Neural cell (in vitro differentiated cells): ENCODE data around the gene KLK7. TPM values are rescaled to one million over a fixed set of nuclear protein-coding genes. Genes with fewer than 3 reads are reported as not detected.

Experiments
- H2AFZ ChIP-seq: fragments of 200-600, 300-800 bp; sonication (generic), shearing (Covaris generic); 2 replicates; pipeline ENCODE4 v1.6.0; 2014; ENCODE audit warnings: low read depth, mild to moderate bottlenecking, antibody characterized with exemption, low read length, moderate library complexity
- H3F3A ChIP-seq: fragments of 200-600 bp; shearing (Covaris generic); 2 replicates; pipeline ENCODE4 v1.6.1; 2016; ENCODE audit warnings: mild to moderate bottlenecking, moderate library complexity, mixed read lengths, antibody characterized with exemption, low read length; ENCODE audit not compliant: insufficient read depth, poor library complexity, severe bottlenecking
- H3K27ac ChIP-seq: fragments of 200-600, 300-800 bp; sonication (generic), shearing (Covaris generic); 2 replicates; pipeline ENCODE4 v1.5.1; 2014; ENCODE audit warnings: mild to moderate bottlenecking, low read length, moderate library complexity
- H3K27me3 ChIP-seq: fragments of 300-800, 200-600 bp; sonication (generic), shearing (Covaris generic); 2 replicates; pipeline ENCODE4 v1.6.0; 2014; ENCODE audit warnings: mild to moderate bottlenecking, low read depth, low read length, moderate library complexity; ENCODE audit not compliant: insufficient read depth
- H3K36me3 ChIP-seq: fragments of 300-800, 200-600 bp; sonication (generic), shearing (Covaris generic); 2 replicates; pipeline ENCODE4 v1.5.1; 2014; ENCODE audit warnings: mild to moderate bottlenecking, antibody characterized with exemption, low read length, moderate library complexity; ENCODE audit not compliant: insufficient read depth
- H3K4me2 ChIP-seq: fragments of 300-800, 200-600 bp; sonication (generic), shearing (Covaris generic); 2 replicates; pipeline ENCODE4 v1.6.0; 2014; ENCODE audit warnings: mild to moderate bottlenecking, low read length
- H3K4me3 ChIP-seq: fragments of 300-800, 200-600 bp; sonication (generic), shearing (Covaris generic); 2 replicates; pipeline ENCODE4 v1.5.1; 2014; ENCODE audit warnings: mild to moderate bottlenecking, low read length, moderate library complexity
- H3K79me2 ChIP-seq: fragments of 200-600 bp; shearing (Covaris generic); replicated peaks from 2 replicates; pipeline ENCODE4 v1.6.0; 2014; ENCODE audit warnings: mild to moderate bottlenecking, low read length, moderate library complexity; ENCODE audit not compliant: insufficient read depth
- H3K9ac ChIP-seq: fragments of 300-800, 200-600 bp; sonication (generic), shearing (Covaris generic); 2 replicates; pipeline ENCODE4 v1.6.1; 2016; ENCODE audit warnings: mild to moderate bottlenecking, low read length, mixed read lengths
- H3K9me2 ChIP-seq: fragments of 200-600 bp; shearing (Covaris generic); 2 replicates; pipeline ENCODE4 v1.6.1; 2016; ENCODE audit warnings: mild to moderate bottlenecking, low read length, mixed read lengths; ENCODE audit not compliant: insufficient read depth
- H3K9me3 ChIP-seq: fragments of 200-600, 300-800 bp; sonication (generic), shearing (Covaris generic); 2 replicates; pipeline ENCODE4 v1.6.1; 2016; ENCODE audit warnings: mild to moderate bottlenecking, mixed run types, low read length, moderate library complexity, mixed read lengths
- H4K20me1 ChIP-seq: fragments of 200-600 bp; shearing (Covaris generic); 2 replicates; pipeline ENCODE4 v1.6.1; 2016; ENCODE audit warnings: mild to moderate bottlenecking, mixed run types; ENCODE audit not compliant: insufficient read depth
- EP300 ChIP-seq: fragments of 450-650 bp; conservative IDR thresholded peaks from 2 replicates; pipeline ENCODE4 v1.6.1; 2014; ENCODE audit warnings: antibody characterized with exemption, mild to moderate bottlenecking, moderate library complexity; ENCODE audit not compliant: poor library complexity, severe bottlenecking
- EZH2 ChIP-seq: fragments of 200-600, 300-800 bp; shearing (Covaris generic), sonication (generic); IDR thresholded peaks from 2 replicates; pipeline ENCODE4 v1.6.1; 2014; ENCODE audit warnings: antibody characterized with exemption, low read length, borderline replicate concordance, mild to moderate bottlenecking; ENCODE audit not compliant: insufficient read depth, poor library complexity, severe bottlenecking
- MXI1 ChIP-seq: fragments of 450-650 bp; conservative IDR thresholded peaks from 2 replicates; pipeline ENCODE4 v1.6.1; 2014; ENCODE audit warnings: antibody characterized with exemption, mild to moderate bottlenecking; ENCODE audit not compliant: poor library complexity, severe bottlenecking
- POLR2AphosphoS5 ChIP-seq: IDR thresholded peaks from 2 replicates; pipeline ENCODE4 v1.6.1; 2012
- RAD21 ChIP-seq: fragments of 450-650 bp; conservative IDR thresholded peaks from 2 replicates; pipeline ENCODE4 v1.6.1; 2014; ENCODE audit warnings: antibody characterized with exemption, mild to moderate bottlenecking, moderate library complexity
- SMC3 ChIP-seq: fragments of 450-650 bp; conservative IDR thresholded peaks from 2 replicates; pipeline ENCODE4 v1.6.1; 2014; ENCODE audit warnings: antibody characterized with exemption, mild to moderate bottlenecking, moderate library complexity; ENCODE audit not compliant: poor library complexity
- TAF1 ChIP-seq: IDR thresholded peaks from 2 replicates; pipeline ENCODE4 v1.6.1; 2012; ENCODE audit warnings: low read depth
- polyA plus RNA-seq: library from polyadenylated mRNA; depleted of rRNA; stranded (reverse); fragments of >200 nt; gene quantifications from 2 replicates; pipeline ENCODE4 v1.2.3, GENCODE V29; 2014
- TF ChIP-seq, protein P1 (sequence below): fragments of 450-650 bp; IDR thresholded peaks from 2 replicates; pipeline ENCODE4 v1.5.1; 2014; ENCODE audit warnings: antibody characterized with exemption, mild to moderate bottlenecking, moderate library complexity; ENCODE audit not compliant: poor library complexity, severe bottlenecking
- TF ChIP-seq, protein P2 (sequence below): IDR thresholded peaks from 2 replicates; pipeline ENCODE4 v1.6.1; 2012; ENCODE audit warnings: borderline replicate concordance

Gene KLK7
- polyA plus RNA-seq, 1 donor from 2014 or later: not detected

DNA sequence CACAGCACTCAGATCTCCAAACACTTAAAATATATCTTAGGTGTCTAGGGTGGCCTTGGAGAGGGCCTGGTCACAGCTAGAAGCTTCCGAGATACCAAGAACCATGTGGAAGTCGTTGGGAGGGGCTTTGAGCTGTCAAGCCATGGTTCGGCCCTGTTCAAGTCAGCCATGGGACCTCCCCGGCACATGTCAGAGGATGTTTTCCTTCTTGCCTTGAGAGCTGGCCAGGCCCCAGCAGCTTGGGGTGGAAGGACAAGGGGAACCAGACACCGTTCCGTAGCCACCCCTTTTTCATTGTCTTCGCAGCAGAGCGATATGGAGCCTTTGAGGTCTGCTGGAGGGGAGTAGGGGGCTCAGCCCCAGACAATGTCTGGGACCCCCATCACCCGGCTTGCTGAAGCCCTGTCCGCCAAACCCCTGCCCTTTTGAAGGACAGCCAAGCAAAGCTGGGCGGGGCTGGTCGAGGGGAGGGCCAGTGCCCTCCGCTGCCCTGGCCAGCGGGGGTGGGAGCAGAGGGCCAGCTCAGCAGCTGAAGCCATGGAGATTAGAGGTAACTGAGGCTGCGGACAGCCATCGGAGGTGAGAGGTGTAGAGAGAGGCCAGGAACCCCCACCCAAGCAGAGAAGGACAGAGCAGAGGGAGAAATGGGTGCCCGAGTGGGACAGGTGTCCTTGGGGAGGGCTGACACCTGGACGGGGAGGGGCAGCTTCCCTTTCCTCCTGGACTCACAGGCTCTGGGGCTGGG, 42.3 kb upstream of the KLK7 start:
- H3K4me2 ChIP-seq: no peak overlapping the region
- H3K9me2 ChIP-seq: no peaks in the 10 kb centered on the region
- H3F3A ChIP-seq: no peaks in the 10 kb centered on the region
- no peaks in the 10 kb centered on the region for H3K9me3 ChIP-seq
- H4K20me1 ChIP-seq: no peaks in the 10 kb centered on the region
- H3K4me3 ChIP-seq: no peak overlapping the region
- no peaks in the 10 kb centered on the region for H3K27me3 ChIP-seq
- H3K27ac ChIP-seq: no peak overlapping the region
- H3K79me2 ChIP-seq: no peaks in the 10 kb centered on the region
- no peak overlapping the region for H3K9ac ChIP-seq
- H2AFZ ChIP-seq: no peak overlapping the region
- TF ChIP-seq TAF1: no peak
- no peak for TF ChIP-seq EZH2
- no peak for TF ChIP-seq MXI1
- no peak for TF ChIP-seq SMC3
- no peak for TF ChIP-seq POLR2AphosphoS5
- no peak for TF ChIP-seq RAD21
- no peak for TF ChIP-seq EP300
- TF ChIP-seq, protein P1, sequence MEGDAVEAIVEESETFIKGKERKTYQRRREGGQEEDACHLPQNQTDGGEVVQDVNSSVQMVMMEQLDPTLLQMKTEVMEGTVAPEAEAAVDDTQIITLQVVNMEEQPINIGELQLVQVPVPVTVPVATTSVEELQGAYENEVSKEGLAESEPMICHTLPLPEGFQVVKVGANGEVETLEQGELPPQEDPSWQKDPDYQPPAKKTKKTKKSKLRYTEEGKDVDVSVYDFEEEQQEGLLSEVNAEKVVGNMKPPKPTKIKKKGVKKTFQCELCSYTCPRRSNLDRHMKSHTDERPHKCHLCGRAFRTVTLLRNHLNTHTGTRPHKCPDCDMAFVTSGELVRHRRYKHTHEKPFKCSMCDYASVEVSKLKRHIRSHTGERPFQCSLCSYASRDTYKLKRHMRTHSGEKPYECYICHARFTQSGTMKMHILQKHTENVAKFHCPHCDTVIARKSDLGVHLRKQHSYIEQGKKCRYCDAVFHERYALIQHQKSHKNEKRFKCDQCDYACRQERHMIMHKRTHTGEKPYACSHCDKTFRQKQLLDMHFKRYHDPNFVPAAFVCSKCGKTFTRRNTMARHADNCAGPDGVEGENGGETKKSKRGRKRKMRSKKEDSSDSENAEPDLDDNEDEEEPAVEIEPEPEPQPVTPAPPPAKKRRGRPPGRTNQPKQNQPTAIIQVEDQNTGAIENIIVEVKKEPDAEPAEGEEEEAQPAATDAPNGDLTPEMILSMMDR: no peak
- TF ChIP-seq, protein P2, sequence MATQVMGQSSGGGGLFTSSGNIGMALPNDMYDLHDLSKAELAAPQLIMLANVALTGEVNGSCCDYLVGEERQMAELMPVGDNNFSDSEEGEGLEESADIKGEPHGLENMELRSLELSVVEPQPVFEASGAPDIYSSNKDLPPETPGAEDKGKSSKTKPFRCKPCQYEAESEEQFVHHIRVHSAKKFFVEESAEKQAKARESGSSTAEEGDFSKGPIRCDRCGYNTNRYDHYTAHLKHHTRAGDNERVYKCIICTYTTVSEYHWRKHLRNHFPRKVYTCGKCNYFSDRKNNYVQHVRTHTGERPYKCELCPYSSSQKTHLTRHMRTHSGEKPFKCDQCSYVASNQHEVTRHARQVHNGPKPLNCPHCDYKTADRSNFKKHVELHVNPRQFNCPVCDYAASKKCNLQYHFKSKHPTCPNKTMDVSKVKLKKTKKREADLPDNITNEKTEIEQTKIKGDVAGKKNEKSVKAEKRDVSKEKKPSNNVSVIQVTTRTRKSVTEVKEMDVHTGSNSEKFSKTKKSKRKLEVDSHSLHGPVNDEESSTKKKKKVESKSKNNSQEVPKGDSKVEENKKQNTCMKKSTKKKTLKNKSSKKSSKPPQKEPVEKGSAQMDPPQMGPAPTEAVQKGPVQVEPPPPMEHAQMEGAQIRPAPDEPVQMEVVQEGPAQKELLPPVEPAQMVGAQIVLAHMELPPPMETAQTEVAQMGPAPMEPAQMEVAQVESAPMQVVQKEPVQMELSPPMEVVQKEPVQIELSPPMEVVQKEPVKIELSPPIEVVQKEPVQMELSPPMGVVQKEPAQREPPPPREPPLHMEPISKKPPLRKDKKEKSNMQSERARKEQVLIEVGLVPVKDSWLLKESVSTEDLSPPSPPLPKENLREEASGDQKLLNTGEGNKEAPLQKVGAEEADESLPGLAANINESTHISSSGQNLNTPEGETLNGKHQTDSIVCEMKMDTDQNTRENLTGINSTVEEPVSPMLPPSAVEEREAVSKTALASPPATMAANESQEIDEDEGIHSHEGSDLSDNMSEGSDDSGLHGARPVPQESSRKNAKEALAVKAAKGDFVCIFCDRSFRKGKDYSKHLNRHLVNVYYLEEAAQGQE: no peak
- no peaks in the 10 kb centered on the region for H3K36me3 ChIP-seq

DNA sequence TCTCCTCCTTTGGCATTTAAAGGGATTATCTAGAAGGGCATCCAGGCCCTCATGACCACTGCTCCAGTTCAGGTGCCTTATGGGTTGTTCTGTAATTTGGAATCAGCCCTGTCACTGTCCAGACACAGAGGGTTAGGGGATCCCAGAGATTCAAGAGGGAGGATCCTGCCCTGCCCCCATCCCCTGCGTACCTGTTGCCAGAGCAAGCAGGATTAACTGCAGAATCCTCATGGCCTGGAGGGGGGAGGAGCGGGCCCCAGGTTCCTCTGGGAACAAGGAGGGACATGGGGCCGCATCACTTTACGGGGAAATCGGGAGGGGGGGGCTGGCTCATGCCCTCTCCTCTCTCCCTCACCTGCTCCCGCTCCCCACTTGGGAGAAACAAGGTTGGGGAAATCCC, 41.7 kb upstream of the KLK7 start:
- no peak overlapping the region for H2AFZ ChIP-seq
- H3K9me3 ChIP-seq: no peaks in the 10 kb centered on the region
- no peaks in the 10 kb centered on the region for H3K79me2 ChIP-seq
- H3F3A ChIP-seq: no peaks in the 10 kb centered on the region
- no peak overlapping the region for H3K9ac ChIP-seq
- H3K27me3 ChIP-seq: peaks cover under 1% of the 10 kb centered on the region
- TF ChIP-seq, protein P2: no peak
- TF ChIP-seq, protein P1: no peak
- no peak overlapping the region for H3K27ac ChIP-seq
- no peaks in the 10 kb centered on the region for H4K20me1 ChIP-seq
- H3K4me2 ChIP-seq: no peak overlapping the region
- no peak overlapping the region for H3K4me3 ChIP-seq
- H3K36me3 ChIP-seq: no peaks in the 10 kb centered on the region
- H3K9me2 ChIP-seq: no peaks in the 10 kb centered on the region
